Stimulated activated CD4-positive, alpha-beta T cell treated with anti-CD3 and anti-CD28 coated beads, Interleukin-2, amount 100 ng/mL, for 4 hours (primary cell): ENCODE measurements around the gene HLA-C.
"Not testable (repeated sequence)": the region's sequence is repeated elsewhere in the genome, so short reads cannot be mapped to it uniquely, and the experiment has no call there.

ENCODE experiments used
- DNase-seq: peaks from one replicate; pipeline ENCODE4 v3.0.0-alpha.2; 2020; ENCODE audit warnings: low read depth

Gene HLA-C

DNA sequence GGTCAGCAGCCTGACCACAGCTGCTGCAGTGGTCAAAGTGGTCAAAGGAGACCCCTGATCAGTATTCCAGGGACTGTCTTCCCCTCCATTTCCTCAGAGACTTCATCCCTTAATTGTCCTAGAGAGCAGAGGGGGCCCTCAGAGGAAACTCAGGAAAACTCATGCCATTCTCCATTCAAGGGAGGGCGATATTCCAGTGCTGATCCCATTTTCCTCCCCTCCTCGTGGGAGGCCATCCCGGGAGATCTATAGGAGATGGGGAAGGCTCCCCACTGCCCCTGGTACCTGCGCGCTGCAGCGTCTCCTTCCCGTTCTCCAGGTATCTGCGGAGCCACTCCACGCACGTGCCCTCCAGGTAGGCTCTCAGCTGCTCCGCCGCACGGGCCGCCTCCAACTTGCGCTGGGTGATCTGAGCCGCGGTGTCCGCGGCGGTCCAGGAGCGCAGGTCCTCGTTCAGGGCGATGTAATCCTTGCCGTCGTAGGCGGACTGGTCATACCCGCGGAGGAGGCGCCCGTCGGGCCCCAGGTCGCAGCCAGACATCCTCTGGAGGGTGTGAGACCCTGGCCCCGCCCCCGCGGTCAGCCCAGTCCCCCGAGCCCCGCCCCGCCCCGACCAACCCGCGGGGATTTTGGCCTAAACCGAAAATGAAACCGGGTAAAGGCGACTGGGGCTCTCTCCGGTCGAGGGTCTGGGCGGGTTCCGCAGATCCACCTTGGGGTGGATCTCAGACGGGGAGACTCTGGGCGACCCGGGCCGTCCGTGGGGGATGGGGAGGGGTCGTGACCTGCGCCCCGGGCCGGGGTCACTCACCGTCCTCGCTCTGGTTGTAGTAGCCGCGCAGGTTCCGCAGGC, 878 bp downstream of the HLA-C start:
- DNase-seq, result peak; percentile 43

GRCh38 chr6:31268836-31269235, 3.1 kb downstream of the HLA-C start:
- DNase-seq, result no peak

DNA sequence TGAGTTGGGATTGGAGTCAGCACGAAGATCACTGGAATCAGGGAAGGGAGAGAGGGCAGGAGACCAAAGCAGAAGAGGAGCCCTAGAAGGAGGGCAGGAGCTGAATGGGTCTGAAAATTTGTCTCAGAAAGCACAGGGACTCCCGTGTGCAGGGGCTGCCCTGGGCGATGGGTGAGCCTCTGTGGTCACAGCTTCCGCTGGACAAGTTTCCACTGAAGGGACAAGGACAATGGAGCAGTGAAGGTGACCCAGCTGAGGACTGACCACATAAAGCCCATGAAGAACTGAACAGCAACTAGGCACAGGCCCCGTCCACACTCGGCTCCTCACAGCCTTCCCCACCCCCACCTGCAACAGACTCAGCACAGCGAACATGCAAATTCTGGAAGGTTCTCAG, 3.5 kb downstream of the HLA-C start:
- no peak for DNase-seq

GRCh38 chr6:31267651-31268368, 4.1 kb downstream of the HLA-C start:
- DNase-seq, result no peak

GRCh38 chr6:31266567-31267360, 5.1 kb downstream of the HLA-C start:
- no peak for DNase-seq

- DNase-seq, result no peak
These were observed 6.0 kb downstream of the HLA-C start for GRCh38 chr6:31265926-31266325.

GRCh38 chr6:31263346-31263933, 8.5 kb downstream of the HLA-C start:
- DNase-seq, result not testable (repeated sequence)

DNA sequence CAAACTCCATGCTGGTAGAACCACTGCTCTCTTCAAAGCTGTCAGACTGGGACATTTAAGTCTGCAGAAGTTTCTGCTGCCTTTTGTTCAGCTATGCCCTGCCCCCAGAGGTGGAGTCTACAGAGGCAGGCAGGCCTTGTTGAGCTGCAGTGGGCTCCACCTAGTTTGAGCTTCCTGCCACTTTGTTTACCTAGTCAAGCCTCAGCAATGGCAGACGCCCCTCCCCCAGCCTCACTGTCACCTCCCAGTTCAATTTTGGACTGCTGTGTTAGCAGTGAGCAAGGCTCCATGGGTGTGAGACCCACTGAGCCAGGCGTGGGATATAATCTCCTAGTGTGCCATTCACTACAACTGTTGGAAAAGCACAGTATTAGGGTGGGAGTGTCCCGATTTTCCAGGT, 11.9 kb downstream of the HLA-C start:
- DNase-seq, result not testable (repeated sequence)

- no peak for DNase-seq
These were observed 19.3 kb downstream of the HLA-C start for GRCh38 chr6:31252625-31253024.

DNA sequence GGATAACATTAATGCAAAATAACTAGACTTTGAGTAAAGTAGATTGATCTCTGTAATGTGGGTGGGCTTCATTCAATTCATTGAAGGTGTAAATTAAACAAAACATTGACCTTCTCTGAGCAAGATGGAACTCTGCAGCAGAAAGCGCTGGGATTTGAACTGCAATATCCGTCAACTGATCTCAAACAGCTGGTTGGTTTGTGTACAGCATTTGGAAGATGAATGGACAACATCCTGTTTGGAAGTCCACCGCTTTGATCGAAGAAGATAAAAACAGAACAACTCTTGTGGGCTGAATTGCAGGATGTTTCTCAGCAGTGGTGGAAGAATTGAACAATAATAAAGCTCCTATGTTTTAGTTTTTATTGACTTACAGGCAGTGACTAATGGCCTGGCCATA, 20.6 kb downstream of the HLA-C start:
- no peak for DNase-seq

DNA sequence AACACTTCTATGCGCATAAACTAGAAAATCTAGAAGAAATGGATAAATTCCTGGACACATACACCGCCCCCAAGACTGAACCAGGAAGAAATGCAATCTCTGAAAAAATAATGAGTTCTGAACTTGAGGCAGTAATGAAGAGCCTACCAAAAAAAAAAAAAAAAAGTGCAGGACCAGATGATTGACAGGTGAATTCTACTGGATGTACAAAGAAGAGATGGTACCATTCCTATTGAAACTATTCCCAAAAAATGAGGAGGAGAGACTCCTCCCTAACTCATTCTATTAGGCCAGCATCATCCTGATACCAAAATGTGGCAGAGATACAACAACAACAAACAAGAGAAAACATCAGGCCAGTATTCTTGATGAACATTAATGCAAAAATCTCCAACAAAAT, 22.7 kb downstream of the HLA-C start:
- no peak for DNase-seq

- DNase-seq, result no peak
These were observed 24.1 kb downstream of the HLA-C start for GRCh38 chr6:31247813-31248212.

DNA sequence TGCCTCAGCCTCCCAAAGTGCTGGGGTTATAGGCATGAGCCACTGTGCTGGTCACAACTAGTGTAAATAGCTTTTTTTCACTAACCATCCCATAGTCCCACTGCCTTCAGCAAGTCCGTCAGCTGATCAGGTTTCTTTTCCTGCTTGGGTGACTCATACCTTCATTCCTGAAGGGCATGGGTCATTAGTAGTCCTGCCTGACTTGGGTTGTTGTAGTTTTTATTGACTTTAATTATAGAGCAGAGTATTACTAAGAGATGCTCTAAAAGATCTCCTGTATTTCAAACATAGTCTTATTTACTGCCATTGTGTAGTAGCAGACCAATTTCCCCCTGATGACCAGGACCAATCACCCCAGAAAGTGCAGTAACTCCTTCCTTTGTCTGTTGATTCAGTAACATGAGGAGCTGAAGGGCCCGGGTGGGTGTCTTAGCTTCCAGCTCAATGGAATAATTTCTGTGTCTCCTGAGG, 25.8 kb downstream of the HLA-C start:
- DNase-seq, result no peak

DNA sequence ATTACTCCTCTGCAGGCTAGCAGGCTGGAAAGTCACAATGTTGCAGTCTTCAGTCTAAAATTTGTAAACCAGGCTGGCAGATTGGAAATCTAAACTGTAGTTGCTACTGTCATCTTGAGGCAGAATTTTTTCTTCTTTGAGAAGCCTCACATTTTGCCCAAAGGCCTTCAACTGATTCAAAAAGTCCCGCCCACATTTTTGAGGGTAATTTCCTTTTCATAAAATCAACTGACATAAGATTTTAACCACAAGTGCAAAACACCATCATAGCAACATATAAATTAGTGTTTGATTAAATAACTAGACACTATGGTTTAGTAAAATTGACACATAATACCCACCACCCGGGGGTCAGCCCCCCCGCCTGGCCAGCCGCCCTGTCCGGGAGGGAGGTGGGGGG, 28.4 kb downstream of the HLA-C start:
- DNase-seq, result no peak

DNA sequence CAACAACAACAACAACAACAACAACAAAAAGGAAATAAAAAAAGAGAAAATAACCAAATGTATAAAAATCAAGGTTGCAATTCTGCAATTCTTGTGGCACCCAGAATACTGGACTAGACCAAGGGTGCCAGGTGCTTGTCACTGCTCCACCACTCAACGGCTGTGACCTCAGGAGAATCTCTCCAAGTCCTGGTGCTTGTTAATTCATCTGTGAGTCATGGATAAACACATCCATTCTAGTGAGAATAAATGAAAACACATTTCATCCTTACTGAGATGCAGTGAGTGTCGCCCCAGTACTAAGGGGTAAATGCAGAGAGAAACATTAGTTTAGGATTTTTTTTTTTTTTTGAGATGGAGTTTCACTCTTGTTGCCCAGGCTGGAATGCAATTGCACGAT, 32.0 kb downstream of the HLA-C start:
- DNase-seq, result no peak

GRCh38 chr6:31234101-31234500, 37.8 kb downstream of the HLA-C start:
- not testable (repeated sequence) for DNase-seq

DNA sequence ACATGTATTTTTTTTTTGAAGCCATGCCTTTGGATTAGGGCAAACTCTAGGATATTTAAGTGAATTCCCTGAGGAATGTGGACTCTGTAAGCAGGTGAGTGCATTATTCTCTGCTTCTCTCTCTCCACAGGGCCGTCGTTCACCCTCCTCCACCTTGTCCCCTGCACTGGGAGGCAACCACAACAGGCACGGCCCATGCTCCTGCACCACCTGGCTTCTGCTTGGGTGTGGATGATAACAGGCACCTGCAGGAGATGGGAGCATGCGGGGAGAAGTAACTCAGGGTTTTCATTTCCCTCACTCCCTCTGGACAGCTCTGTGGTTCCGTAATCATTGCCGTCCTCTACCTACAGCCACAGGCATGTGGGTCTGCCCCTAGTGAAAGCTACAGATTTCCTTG, 43.4 kb downstream of the HLA-C start:
- DNase-seq, result no peak

DNA sequence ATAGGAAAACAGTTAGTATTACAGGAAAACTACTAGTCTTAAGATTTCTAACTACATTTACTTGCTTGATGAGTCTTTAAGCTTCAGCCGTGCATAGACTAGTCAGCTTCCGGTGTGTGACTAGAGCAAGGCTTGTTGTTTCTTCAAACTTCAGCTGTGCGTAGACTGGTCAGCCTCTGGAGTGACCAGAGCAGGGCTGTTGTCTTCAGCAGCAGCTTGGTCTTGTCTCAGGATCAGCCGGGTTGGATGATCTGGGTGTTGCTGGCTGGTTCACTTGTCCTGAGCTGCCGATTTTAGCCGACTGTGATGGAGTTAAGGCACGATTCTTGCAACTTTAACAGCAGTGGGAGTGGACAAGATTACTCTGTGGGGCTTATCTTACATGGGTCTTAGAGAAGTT, 44.7 kb downstream of the HLA-C start:
- DNase-seq, result no peak

GRCh38 chr6:31225735-31226134, 46.2 kb downstream of the HLA-C start:
- no peak for DNase-seq

GRCh38 chr6:31222496-31222895, 49.4 kb downstream of the HLA-C start:
- no peak for DNase-seq
